ENCODE results near the gene KRT8. TPM values are rescaled to one million over a fixed set of nuclear protein-coding genes. Genes with fewer than 3 reads are reported as not detected.
"Not testable (repeated sequence)": the region's sequence is repeated elsewhere in the genome, so short reads cannot be mapped to it uniquely, and the experiment has no call there.

The KRT8 gene
- total RNA-seq, 1 experiment from 2014 or later: 54.8 TPM

- DNase-seq (ENCODE audit: low read depth): no peak
Observed at GRCh38 chr12:52901715-52902541, 2.9 kb downstream of the KRT8 start.

GRCh38 chr12:52900896-52901714, 3.8 kb downstream of the KRT8 start:
- DNase-seq (ENCODE audit: low read depth): no peak

GRCh38 chr12:52900166-52900895, 4.5 kb downstream of the KRT8 start:
- DNase-seq (ENCODE audit: low read depth): no peak

GRCh38 chr12:52899338-52900035, 5.4 kb downstream of the KRT8 start:
- DNase-seq (ENCODE audit: low read depth): no peak

GRCh38 chr12:52896190-52897100, 8.4 kb downstream of the KRT8 start:
- DNase-seq (ENCODE audit: low read depth): no peak

GRCh38 chr12:52895726-52896189, 9.1 kb downstream of the KRT8 start:
- DNase-seq (ENCODE audit: low read depth): no peak

- DNase-seq (ENCODE audit: low read depth): no peak
Observed at GRCh38 chr12:52892974-52893373, 11.9 kb downstream of the KRT8 start.

- no peak for DNase-seq (ENCODE audit: low read depth)
Observed at GRCh38 chr12:52892207-52892852, 12.5 kb downstream of the KRT8 start.

GRCh38 chr12:52891044-52891443, 13.8 kb downstream of the KRT8 start:
- no peak for DNase-seq (ENCODE audit: low read depth)

- DNase-seq (ENCODE audit: low read depth): no peak
Observed at GRCh38 chr12:52890417-52890816, 14.5 kb downstream of the KRT8 start.

GRCh38 chr12:52884526-52885293, 20.2 kb downstream of the KRT8 start:
- DNase-seq (ENCODE audit: low read depth): peak; percentile 57

GRCh38 chr12:52880499-52880898, 24.4 kb downstream of the KRT8 start:
- not testable (repeated sequence) for DNase-seq (ENCODE audit: low read depth)

- DNase-seq (ENCODE audit: low read depth): peak; percentile 88
Observed at GRCh38 chr12:52879394-52880351, 25.2 kb downstream of the KRT8 start.

GRCh38 chr12:52878507-52879393, 26.1 kb downstream of the KRT8 start:
- no peak for DNase-seq (ENCODE audit: low read depth)

GRCh38 chr12:52877242-52877641, 27.6 kb downstream of the KRT8 start:
- DNase-seq (ENCODE audit: low read depth): no peak

- no peak for DNase-seq (ENCODE audit: low read depth)
Observed at GRCh38 chr12:52876372-52876771, 28.5 kb downstream of the KRT8 start.
